Gastroesophageal sphincter (tissue), 4 donors: ENCODE data around the gene MAPT. TPM values are rescaled to one million over a fixed set of nuclear protein-coding genes. Genes with fewer than 3 reads are reported as not detected.

ENCODE experiments used
- ATAC-seq: fragments of 150-250 bp; one replicate; pipeline ENCODE4 v1.9.1; 2016; ENCODE audit warnings: mild to moderate bottlenecking, moderate library complexity
- H3K27ac ChIP-seq, 4 donors: fragments of 200-600 bp; sonication (generic) in 3 of 4; 1 replicate in 3 of 4; 2 replicates in 1 of 4; pipeline ENCODE4 v1.5.1; 2016 to 2019
- H3K27me3 ChIP-seq: fragments of 200-600 bp; sonication (generic); one replicate; pipeline ENCODE4 v1.5.1; 2019
- H3K36me3 ChIP-seq, 2 donors: fragments of 200-600 bp; sonication (generic); one replicate each; pipeline ENCODE4 v1.5.1; 2019; ENCODE audit warnings: control low read depth in 1 of 2
- H3K4me1 ChIP-seq, 3 donors: fragments of 200-600 bp; sonication (generic); 1 replicate in 2 of 3; 2 replicates in 1 of 3; pipeline ENCODE4 v1.5.1; 2016 to 2019; ENCODE audit warnings: control low read depth in 2 of 3
- H3K4me3 ChIP-seq, 2 donors: fragments of 200-600 bp; sonication (generic); one replicate each; pipeline ENCODE4 v1.5.1; 2019; ENCODE audit warnings: mild to moderate bottlenecking in 1 of 2, moderate library complexity in 1 of 2
- H3K9me3 ChIP-seq, 3 donors: fragments of 200-600 bp; sonication (generic); one replicate each; pipeline ENCODE4 v1.5.1; 2017 to 2019; ENCODE audit warnings: control low read depth in 2 of 3
- EP300 ChIP-seq: sonication (generic); formaldehyde crosslinking; IDR thresholded peaks from one replicate; pipeline ENCODE4 v1.6.1; 2017; ENCODE audit warnings: antibody characterized with exemption, mild to moderate bottlenecking
- POLR2A ChIP-seq, 2 donors: fragments of 450-650 bp; IDR thresholded peaks; one replicate each; pipeline ENCODE4 v1.6.1; 2017; ENCODE audit warnings: antibody characterized with exemption in 2 of 2, mild to moderate bottlenecking in 2 of 2, moderate library complexity in 1 of 2
- POLR2AphosphoS5 ChIP-seq: sonication (generic); formaldehyde crosslinking; IDR thresholded peaks from one replicate; pipeline ENCODE4 v1.6.1; 2017; ENCODE audit warnings: antibody characterized with exemption
- WGBS, 2 donors: methylation state at CpG; one replicate each; pipeline ENCODE4 v1.1.5; 2018; ENCODE audit warnings: low coverage in 1 of 2; 5-methylcytosine and 5-hydroxymethylcytosine counted together
- total RNA-seq, 4 donors: library from RNA; depleted of rRNA; stranded (reverse); fragments of >200 nt; gene quantifications; one replicate each; pipeline ENCODE4 v1.1.0, GENCODE V29; 2016
- TF ChIP-seq, protein P1 (sequence below), 4 experiments: fragments of 200-600 bp in 2 of 4; fragments of 450-650 bp in 2 of 4; sonication (generic) in 1 of 4; IDR thresholded peaks; one replicate each; pipeline ENCODE4 v1.5.1; 2017 to 2019; ENCODE audit warnings: antibody characterized with exemption in 4 of 4, mild to moderate bottlenecking in 2 of 4, moderate library complexity in 2 of 4

Gene MAPT
- total RNA-seq, 4 donors from 2014 or later: 3.4 to 12.2 (median 8.5) TPM

DNA sequence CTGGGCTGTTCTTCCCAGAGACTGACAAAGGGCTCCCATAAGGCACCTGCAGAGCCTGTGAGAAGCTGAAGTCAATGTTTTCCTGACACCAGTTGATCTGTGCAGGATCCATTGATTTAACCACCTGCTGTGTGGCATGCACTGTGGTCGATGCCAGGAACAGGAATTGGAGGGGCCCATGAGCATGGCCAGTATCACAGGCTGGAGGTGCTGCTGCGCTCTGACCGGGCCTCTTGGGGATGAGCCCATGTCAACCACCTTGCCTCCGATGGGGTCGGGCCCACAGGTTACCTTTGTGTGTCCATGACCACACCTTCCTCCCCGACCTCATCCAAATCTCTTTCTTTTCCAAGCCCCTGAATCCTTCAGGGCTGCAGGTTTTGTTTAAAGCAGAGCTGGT lies 86.5 kb downstream of the MAPT start:
- Histone ChIP-seq H3K4me1 (peaks cover 0 to 3% (median 0%) of the 10 kb centered on the region in 3 donors), H3K9me3 (no peaks in the 10 kb centered on the region), H3K36me3 (peaks cover 0 to 12% of the 10 kb centered on the region in 2 donors), H3K27me3 (no peaks in the 10 kb centered on the region), H3K27ac (no peak overlapping the region), H3K4me3 (no peak overlapping the region)
- TF ChIP-seq EP300: no peak
- no peak for TF ChIP-seq POLR2AphosphoS5
- TF ChIP-seq, protein P1, sequence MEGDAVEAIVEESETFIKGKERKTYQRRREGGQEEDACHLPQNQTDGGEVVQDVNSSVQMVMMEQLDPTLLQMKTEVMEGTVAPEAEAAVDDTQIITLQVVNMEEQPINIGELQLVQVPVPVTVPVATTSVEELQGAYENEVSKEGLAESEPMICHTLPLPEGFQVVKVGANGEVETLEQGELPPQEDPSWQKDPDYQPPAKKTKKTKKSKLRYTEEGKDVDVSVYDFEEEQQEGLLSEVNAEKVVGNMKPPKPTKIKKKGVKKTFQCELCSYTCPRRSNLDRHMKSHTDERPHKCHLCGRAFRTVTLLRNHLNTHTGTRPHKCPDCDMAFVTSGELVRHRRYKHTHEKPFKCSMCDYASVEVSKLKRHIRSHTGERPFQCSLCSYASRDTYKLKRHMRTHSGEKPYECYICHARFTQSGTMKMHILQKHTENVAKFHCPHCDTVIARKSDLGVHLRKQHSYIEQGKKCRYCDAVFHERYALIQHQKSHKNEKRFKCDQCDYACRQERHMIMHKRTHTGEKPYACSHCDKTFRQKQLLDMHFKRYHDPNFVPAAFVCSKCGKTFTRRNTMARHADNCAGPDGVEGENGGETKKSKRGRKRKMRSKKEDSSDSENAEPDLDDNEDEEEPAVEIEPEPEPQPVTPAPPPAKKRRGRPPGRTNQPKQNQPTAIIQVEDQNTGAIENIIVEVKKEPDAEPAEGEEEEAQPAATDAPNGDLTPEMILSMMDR (IDR thresholded peaks at IDR 0.05): no peak
- no peak for TF ChIP-seq POLR2A (IDR thresholded peaks at IDR 0.05)
- WGBS, 2 donors: 81 to 86% methylated on average over 3 to 4 of the region's 6 CpGs
- ATAC-seq: no peak

DNA sequence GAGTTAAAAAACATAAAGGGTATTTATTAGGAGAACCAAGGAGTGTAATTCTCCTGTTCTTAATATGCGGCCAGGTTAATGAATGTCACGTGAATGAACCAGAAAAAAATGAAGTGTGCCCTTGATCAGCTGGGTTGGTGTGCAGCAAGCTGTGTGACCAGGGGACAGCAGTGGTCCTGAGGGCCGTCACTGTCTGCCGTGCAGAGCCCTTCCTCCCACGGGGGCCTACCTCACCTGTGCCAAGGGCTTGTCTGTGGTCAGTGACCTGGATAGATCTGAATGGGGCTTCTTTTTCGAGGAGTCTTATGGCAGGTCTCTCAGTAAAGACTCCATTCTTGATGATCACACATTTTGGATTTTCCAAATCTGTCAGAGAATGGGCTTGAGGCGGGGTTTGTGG lies 87.0 kb downstream of the MAPT start:
- Histone ChIP-seq H3K27me3 (no peaks in the 10 kb centered on the region), H3K4me1 (no peaks in the 10 kb centered on the region), H3K4me3 (no peak overlapping the region), H3K36me3 (peaks cover 0 to 12% of the 10 kb centered on the region in 2 donors), H3K9me3 (no peaks in the 10 kb centered on the region), H3K27ac (no peak overlapping the region)
- ATAC-seq: no peak
- TF ChIP-seq, protein P1 (IDR thresholded peaks at IDR 0.05): no peak
- 83 to 100% methylated on average over 2 to 4 of the region's 7 CpGs for WGBS, 2 donors

DNA sequence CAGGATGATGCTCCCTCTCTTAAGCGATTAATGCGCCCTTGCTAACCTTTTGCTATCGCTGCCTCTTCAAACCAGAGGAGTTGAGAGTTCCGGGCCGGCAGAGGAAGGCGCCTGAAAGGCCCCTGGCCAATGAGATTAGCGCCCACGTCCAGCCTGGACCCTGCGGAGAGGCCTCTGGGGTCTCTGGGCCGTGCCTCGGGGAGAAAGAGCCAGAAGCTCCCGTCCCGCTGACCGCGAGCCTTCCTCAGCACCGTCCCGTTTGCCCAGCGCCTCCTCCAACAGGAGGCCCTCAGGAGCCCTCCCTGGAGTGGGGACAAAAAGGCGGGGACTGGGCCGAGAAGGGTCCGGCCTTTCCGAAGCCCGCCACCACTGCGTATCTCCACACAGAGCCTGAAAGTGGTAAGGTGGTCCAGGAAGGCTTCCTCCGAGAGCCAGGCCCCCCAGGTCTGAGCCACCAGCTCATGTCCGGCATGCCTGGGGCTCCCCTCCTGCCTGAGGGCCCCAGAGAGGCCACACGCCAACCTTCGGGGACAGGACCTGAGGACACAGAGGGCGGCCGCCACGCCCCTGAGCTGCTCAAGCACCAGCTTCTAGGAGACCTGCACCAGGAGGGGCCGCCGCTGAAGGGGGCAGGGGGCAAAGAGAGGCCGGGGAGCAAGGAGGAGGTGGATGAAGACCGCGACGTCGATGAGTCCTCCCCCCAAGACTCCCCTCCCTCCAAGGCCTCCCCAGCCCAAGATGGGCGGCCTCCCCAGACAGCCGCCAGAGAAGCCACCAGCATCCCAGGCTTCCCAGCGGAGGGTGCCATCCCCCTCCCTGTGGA lies 88.6 kb downstream of the MAPT start:
- Histone ChIP-seq H3K4me3 (no peak overlapping the region), H3K36me3 (peaks cover 0 to 12% of the 10 kb centered on the region in 2 donors), H3K4me1 (no peaks in the 10 kb centered on the region), H3K9me3 (no peaks in the 10 kb centered on the region), H3K27me3 (no peaks in the 10 kb centered on the region), H3K27ac (no peak overlapping the region)
- no peak for ATAC-seq
- no peak for TF ChIP-seq POLR2A (IDR thresholded peaks at IDR 0.05)
- TF ChIP-seq, protein P1 (IDR thresholded peaks at IDR 0.05): no peak
- no peak for TF ChIP-seq EP300
- WGBS, 2 donors: 53% methylated on average over 3 of the region's 41 CpGs; no CpG with 5 or more reads in 1 of the 2 donors

DNA sequence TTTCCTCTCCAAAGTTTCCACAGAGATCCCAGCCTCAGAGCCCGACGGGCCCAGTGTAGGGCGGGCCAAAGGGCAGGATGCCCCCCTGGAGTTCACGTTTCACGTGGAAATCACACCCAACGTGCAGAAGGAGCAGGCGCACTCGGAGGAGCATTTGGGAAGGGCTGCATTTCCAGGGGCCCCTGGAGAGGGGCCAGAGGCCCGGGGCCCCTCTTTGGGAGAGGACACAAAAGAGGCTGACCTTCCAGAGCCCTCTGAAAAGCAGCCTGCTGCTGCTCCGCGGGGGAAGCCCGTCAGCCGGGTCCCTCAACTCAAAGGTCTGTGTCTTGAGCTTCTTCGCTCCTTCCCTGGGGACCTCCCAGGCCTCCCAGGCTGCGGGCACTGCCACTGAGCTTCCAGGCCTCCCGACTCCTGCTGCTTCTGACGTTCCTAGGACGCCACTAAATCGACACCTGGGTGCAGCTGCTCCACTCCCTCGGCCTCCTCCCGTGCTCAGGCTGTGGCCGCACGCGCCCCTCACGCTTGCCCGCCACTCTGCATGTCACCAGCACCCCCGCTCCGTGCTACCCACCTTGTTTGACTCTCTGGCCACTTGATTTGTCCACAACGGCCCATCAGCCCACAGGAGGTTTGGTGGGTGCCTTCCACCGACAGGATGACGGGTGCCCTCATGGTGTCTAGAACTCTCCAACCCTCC lies 89.4 kb downstream of the MAPT start:
- Histone ChIP-seq H3K9me3 (no peaks in the 10 kb centered on the region), H3K27me3 (no peaks in the 10 kb centered on the region), H3K4me1 (no peaks in the 10 kb centered on the region), H3K36me3 (peaks cover 0 to 12% of the 10 kb centered on the region in 2 donors), H3K4me3 (no peak overlapping the region), H3K27ac (no peak overlapping the region)
- TF ChIP-seq POLR2AphosphoS5 (no peak), POLR2A (IDR thresholded peaks at IDR 0.05) (no peak), EP300 (no peak)
- TF ChIP-seq, protein P1 (IDR thresholded peaks at IDR 0.05): no peak
- 80% methylated on average over 12 of the region's 31 CpGs; no CpG with 5 or more reads in 1 of the 2 donors for WGBS, 2 donors
- ATAC-seq: no peak

DNA sequence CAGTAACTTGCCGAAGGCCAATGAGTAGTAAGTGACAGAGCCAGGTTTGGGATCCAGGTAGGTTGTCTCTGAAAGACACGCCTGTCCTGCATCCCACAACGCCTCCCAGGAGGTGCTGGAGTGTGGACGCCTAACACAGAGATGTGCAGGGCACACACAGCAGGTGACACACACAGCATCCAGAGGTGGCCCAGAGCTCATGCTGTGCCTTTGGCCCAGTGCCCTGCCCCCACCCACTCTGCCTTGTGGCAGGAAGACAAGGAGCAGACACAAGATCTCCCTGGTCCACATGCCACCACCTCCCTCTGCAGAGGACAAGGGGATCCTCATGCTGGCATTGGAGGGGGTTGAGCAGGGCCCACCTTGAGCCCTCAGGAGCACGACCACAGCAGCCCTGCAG lies 90.0 kb downstream of the MAPT start:
- Histone ChIP-seq H3K9me3 (no peaks in the 10 kb centered on the region), H3K27ac (no peak overlapping the region), H3K4me3 (no peak overlapping the region), H3K36me3 (peaks cover 0 to 12% of the 10 kb centered on the region in 2 donors), H3K4me1 (no peaks in the 10 kb centered on the region), H3K27me3 (no peaks in the 10 kb centered on the region)
- ATAC-seq: no peak
- WGBS, 2 donors: 60% methylated on average over 1 of the region's 5 CpGs; no CpG with 5 or more reads in 1 of the 2 donors
- TF ChIP-seq EP300: no peak
- no peak for TF ChIP-seq POLR2A (IDR thresholded peaks at IDR 0.05)
